ENCODE measurements around the gene FNIP2.

FNIP2 gene

GRCh38 chr4:158768555-158769174 is at the start of gene FNIP2:
TSS of gene FNIP2 (plus strand) at chr4:158769026. CDS start at chr4:158769213, 187 bp downstream.
- H3K27ac ChIP-seq = peak within 1 kb of the TSS; percentile 94 to 96
- H3K9me3 ChIP-seq = no peaks in the 10 kb centered on the region
- peak in 1 of 2 experiments; percentile 9 for TF ChIP-seq CTCF (IDR thresholded peaks at IDR 0.05)
- H3K4me3 ChIP-seq = peak within 1 kb of the TSS; percentile 68 to 98
- intact Hi-C loops (cut with DNase I; ENCODE audit: low total_unique reads) = no loop called here
- H3K27me3 ChIP-seq = no peaks in the 10 kb centered on the region
- peak; percentile 76 to 90 for DNase-seq
- H3K4me1 ChIP-seq = peaks cover 0 to 47% (median 21%) of the 10 kb centered on the region in 4 donors
- no peaks in the 10 kb centered on the region for H3K36me3 ChIP-seq

GRCh38 chr4:158721680-158722079 is 47.1 kb upstream of the FNIP2 start:
- Histone ChIP-seq H3K27me3 (no peaks in the 10 kb centered on the region), H3K4me1 (peaks cover 0 to 18% (median 8%) of the 10 kb centered on the region in 4 donors), H3K27ac (no peak overlapping the region), H3K4me3 (peak overlapping the region; percentile 86), H3K9me3 (no peaks in the 10 kb centered on the region), H3K36me3 (peaks cover 15 to 30% (median 25%) of the 10 kb centered on the region in 3 donors)
- TF ChIP-seq CTCF (IDR thresholded peaks at IDR 0.05) = no peak
- intact Hi-C loops (cut with DNase I; ENCODE audit: low total_unique reads) = loop anchor here (2.0 to 10.0 kb wide), 2 partner anchors 49 to 723 kb away; partner anchors contain the start of gene ETFDH
- DNase-seq = no peak

- Histone ChIP-seq H3K36me3 (peaks cover 8 to 24% (median 19%) of the 10 kb centered on the region in 3 donors), H3K9me3 (no peaks in the 10 kb centered on the region), H3K4me3 (peak overlapping the region; percentile 86), H3K4me1 (peaks cover 0 to 18% (median 8%) of the 10 kb centered on the region in 4 donors), H3K27me3 (no peaks in the 10 kb centered on the region), H3K27ac (peak overlapping the region; percentile 90 to 93)
- intact Hi-C loops (cut with DNase I; ENCODE audit: low total_unique reads) = loop anchor here (2.0 to 10.0 kb wide), 2 partner anchors 50 to 722 kb away; partner anchors contain the start of gene ETFDH
- DNase-seq = no peak
- TF ChIP-seq CTCF (IDR thresholded peaks at IDR 0.05) = no peak
Observed at GRCh38 chr4:158722291-158722916, 46.4 kb upstream of the FNIP2 start.

- Histone ChIP-seq H3K4me1 (peaks cover 0 to 18% (median 8%) of the 10 kb centered on the region in 4 donors), H3K4me3 (peak within 1 kb of the TSS; percentile 86), H3K27ac (peak within 1 kb of the TSS; percentile 90 to 93), H3K36me3 (peaks cover 8 to 23% (median 19%) of the 10 kb centered on the region in 3 donors), H3K9me3 (no peaks in the 10 kb centered on the region), H3K27me3 (no peaks in the 10 kb centered on the region)
- DNase-seq = peak; percentile 80 to 89
- intact Hi-C loops (cut with DNase I; ENCODE audit: low total_unique reads) = loop anchor here (2.0 to 10.0 kb wide), 2 partner anchors 50 to 722 kb away; partner anchors contain the start of gene ETFDH
- TF ChIP-seq CTCF (IDR thresholded peaks at IDR 0.05) = peak in 1 of 2 experiments; percentile 5
Observed at GRCh38 chr4:158722917-158723793, 45.7 kb upstream of the FNIP2 start, which contains the start of gene PPID. TSS of gene PPID (minus strand) at chr4:158723396. CDS start at chr4:158723288, 108 bp downstream.

- no peaks in the 10 kb centered on the region for H3K9me3 ChIP-seq
- no peaks in the 10 kb centered on the region for H3K27me3 ChIP-seq
- H3K27ac ChIP-seq = no peak overlapping the region
- intact Hi-C loops (cut with DNase I; ENCODE audit: low total_unique reads) = loop anchor here (10.0 kb wide), 1 partner anchor 720 kb away; no protein-coding TSS in a partner anchor
- DNase-seq = no peak
- no peak overlapping the region for H3K4me3 ChIP-seq
- H3K4me1 ChIP-seq = peaks cover 0 to 18% (median 8%) of the 10 kb centered on the region in 4 donors
- peaks cover 7 to 8% (median 8%) of the 10 kb centered on the region in 3 donors for H3K36me3 ChIP-seq
- no peak for TF ChIP-seq CTCF (IDR thresholded peaks at IDR 0.05)
Observed at GRCh38 chr4:158724637-158725036, 44.2 kb upstream of the FNIP2 start.

All from tibial artery (tissue), 4 donors.